GM21576 (cell line): ENCODE results near the gene ZNF780B.
"Not testable (repeated sequence)": the region's sequence is repeated elsewhere in the genome, so short reads cannot be mapped to it uniquely, and the experiment has no call there.

ENCODE experiments used
- ATAC-seq: cut with Tn5 transposase; IDR thresholded peaks from one replicate; pipeline ENCODE4 v1.9.1; 2021; ENCODE audit warnings: mild to moderate bottlenecking, moderate library complexity; ENCODE audit not compliant: unreplicated experiment

ZNF780B gene

GRCh38 chr19:40041718-40042117 lies 14.3 kb downstream of the ZNF780B start:
- not testable (repeated sequence) for ATAC-seq

GRCh38 chr19:40038047-40038446 lies 18.0 kb downstream of the ZNF780B start:
- ATAC-seq = not testable (repeated sequence)

- no peak for ATAC-seq
These were observed 20.0 kb downstream of the ZNF780B start for GRCh38 chr19:40035996-40036395.

GRCh38 chr19:40033989-40034560 lies 22.0 kb downstream of the ZNF780B start:
- no peak for ATAC-seq

- ATAC-seq = no peak
These were observed 29.4 kb downstream of the ZNF780B start for GRCh38 chr19:40026597-40026970.

- ATAC-seq = no peak
These were observed 30.0 kb downstream of the ZNF780B start for GRCh38 chr19:40025938-40026596.

- no peak for ATAC-seq
These were observed 32.1 kb downstream of the ZNF780B start for GRCh38 chr19:40023969-40024368.

GRCh38 chr19:40013991-40014390 lies 42.0 kb downstream of the ZNF780B start:
- ATAC-seq = no peak

GRCh38 chr19:40009674-40010073 lies 46.4 kb downstream of the ZNF780B start:
- ATAC-seq = no peak

GRCh38 chr19:40006273-40006691 lies 49.7 kb downstream of the ZNF780B start:
- no peak for ATAC-seq

GRCh38 chr19:40005691-40006272 lies 50.2 kb downstream of the ZNF780B start:
- ATAC-seq = no peak

- ATAC-seq = no peak
These were observed 57.5 kb downstream of the ZNF780B start for GRCh38 chr19:39998501-39998900.

GRCh38 chr19:39997638-39998216 lies 58.3 kb downstream of the ZNF780B start:
- no peak for ATAC-seq

- ATAC-seq = peak; percentile 74
These were observed 59.0 kb downstream of the ZNF780B start, which contains the start of gene ZNF546 for GRCh38 chr19:39996811-39997637. Gene ZNF546 (plus strand): TSS chr19:39997060. CDS start chr19:39998327, 1,267 bp downstream.

- peak; percentile 13 for ATAC-seq
These were observed 59.7 kb downstream of the ZNF780B start for GRCh38 chr19:39996218-39996810.

- no peak for ATAC-seq
These were observed 60.2 kb downstream of the ZNF780B start for GRCh38 chr19:39995794-39996193.

GRCh38 chr19:39994361-39994760 lies 61.7 kb downstream of the ZNF780B start:
- ATAC-seq = no peak

- no peak for ATAC-seq
These were observed 62.4 kb downstream of the ZNF780B start for GRCh38 chr19:39993605-39994004.

- ATAC-seq = no peak
These were observed 68.4 kb downstream of the ZNF780B start for GRCh38 chr19:39987596-39987995.

GRCh38 chr19:39987167-39987566 lies 68.9 kb downstream of the ZNF780B start:
- no peak for ATAC-seq

GRCh38 chr19:39986643-39987042 lies 69.4 kb downstream of the ZNF780B start:
- no peak for ATAC-seq
